RPMI8226 (cell line): Measurements from ENCODE around the gene ZRANB1.

Experiments
- DNase-seq: peaks from one replicate; pipeline ENCODE4 v3.0.0-alpha.2; 2015

The ZRANB1 gene

DNA sequence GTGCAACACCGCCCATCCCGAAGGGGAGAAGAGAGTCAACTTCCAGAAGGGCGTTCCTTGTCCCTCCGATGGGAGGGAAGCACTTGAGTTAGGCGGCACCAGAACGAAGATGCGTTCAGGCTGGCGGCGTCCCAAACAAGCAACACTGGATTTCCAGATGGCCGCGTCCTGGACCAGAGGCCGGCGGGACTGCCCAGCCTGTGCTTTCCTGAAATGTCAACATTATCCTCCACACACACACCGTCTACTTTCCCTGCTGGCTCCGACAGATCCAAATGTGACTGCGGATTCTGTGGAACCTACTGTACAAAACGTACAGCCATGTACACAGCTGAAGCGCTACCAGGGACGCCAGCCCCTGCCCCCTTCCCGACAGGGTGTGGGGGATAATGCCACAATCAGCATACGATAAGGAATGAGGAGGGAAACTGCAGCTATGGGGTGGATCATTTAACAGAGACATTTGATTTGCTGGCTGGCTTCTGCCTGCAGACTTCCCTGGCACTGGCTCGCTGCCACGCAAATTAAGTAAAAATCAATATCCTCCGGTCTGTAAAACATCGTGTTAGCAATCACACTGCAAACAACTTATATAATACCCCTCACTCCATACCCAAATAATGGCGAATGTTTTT lies 82.1 kb downstream of the ZRANB1 start:
- DNase-seq = no peak

DNA sequence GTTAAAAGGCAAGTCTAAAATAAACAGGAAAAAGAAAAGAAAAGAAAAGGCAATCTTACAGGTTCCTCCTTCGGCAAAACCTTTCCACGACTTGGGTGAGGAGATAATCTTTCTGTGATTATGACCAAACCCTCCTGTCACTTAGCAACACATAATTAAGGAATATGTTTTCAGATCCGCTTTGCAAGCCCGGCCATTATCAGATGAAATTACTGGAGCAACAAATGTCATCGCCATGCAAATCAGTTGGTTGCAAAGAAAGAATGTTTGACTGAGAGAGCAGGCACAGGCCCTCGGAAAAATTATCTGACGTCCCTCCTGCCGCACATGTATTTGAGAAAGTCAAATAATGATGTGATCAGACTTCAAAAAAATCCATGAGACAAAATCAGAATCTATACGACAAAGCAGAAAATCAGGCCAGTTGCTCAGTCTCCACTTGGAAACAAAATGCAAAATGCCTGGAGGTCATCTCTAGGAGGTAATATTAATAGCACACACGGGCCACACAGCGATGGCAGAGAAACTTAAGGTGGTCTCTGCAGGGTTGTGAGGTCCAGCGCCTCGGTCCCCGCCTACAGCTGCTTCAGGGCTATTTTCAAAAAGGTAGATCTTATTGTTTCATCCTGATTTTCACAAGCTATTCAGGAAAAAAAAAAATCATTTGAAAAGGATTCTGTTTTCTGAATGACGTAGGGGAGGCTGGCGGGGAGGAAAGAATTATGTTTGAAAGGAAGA lies 82.7 kb downstream of the ZRANB1 start:
- no peak for DNase-seq

DNA sequence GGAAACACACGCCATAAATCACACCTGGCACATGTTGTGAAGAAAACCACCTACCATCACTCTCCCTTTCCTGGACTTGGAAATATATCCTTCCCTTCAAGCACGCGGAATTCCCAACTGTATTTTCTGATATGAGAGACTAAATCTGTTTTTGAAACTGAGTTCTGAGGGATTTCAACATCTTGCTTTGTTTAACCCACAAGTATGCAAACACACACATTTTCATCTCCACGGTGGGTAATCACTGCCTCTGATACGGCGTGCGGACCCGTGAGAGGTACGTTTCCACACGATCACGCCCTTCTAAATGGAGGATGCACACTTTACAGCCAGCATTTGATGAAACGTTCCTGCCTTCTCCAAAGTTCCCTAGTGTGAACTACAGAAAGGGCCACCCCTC lies 83.4 kb downstream of the ZRANB1 start:
- DNase-seq = no peak

DNA sequence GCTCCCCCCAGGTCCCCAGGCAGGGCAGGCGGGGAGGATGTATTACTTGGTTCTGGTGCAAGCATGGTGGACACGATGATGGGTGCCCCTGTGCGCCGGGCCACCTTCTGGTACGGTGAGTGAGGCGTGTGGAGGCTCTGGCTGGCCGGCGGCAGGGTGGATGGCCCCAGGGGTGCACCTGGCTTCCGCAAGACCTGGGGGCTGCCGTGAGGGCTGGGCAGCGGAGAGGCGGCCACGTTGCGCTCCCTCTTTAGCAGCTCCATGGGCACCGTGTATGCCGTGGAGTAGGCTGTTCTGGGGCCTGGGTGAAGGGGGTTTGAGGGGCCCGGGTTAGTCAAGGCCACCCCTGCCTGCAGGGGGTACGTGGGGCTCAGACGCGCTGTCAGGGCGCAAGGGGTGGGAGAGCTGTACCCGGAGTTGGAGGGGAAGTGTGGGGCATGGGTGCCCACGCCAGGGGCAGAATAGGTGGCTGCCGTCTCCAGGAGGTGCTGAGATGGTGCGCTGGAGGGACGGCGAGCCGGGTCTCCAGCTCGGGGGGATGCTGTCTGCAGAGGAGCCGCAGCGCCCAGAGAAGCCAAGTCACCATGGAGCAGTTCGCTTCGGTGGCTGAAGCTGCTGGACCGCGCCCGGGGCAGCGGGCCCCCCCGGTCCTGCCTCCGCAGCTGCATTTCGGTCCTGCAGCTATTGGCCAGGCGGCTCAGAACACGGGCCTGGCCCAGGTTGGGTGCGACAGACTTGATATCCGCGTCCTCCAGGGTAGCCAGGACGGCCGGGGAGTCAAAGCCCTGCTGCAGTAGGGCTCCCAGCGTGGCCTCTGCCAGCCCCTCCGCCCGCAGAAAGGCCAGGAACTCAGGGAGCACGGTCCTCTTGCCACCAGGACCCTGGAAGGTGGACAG lies 84.4 kb downstream of the ZRANB1 start:
- DNase-seq = no peak

DNA sequence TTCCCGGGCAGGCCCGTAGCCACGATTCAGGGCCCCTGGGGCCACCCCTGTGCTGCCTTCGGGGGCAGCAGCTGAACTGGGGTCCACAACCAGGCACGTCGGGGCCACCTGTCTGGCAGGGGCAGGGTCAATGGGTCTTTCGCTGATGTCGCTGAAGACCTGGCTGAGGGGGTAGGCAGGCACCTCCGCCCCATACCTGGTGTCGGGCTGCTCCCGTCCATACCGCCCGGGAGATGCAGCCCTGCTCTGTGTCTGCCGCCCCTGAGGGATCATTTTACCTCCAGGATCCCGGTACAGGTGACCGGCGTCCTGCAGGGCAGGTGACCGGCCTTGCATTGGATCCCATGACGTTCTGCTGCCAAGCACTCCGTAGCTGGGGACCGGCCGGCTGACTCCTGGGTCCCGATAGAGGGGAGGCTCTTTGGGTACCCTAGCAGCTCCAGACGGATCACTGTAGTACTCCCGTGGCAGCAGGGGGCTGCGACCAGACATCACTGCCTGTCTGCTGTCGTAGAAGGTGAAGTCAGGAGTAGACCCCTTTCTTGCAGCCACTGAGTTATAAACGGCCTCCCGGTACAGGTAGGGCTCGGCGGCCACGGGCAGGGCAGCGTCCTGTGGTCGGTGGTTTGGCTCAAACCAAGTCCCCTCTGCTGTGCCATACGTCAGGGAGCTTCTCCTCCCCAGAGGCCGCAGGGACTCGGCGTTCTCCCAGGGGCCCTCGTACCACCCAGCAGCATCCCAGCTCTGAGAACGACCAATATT lies 85.2 kb downstream of the ZRANB1 start:
- DNase-seq = no peak

DNA sequence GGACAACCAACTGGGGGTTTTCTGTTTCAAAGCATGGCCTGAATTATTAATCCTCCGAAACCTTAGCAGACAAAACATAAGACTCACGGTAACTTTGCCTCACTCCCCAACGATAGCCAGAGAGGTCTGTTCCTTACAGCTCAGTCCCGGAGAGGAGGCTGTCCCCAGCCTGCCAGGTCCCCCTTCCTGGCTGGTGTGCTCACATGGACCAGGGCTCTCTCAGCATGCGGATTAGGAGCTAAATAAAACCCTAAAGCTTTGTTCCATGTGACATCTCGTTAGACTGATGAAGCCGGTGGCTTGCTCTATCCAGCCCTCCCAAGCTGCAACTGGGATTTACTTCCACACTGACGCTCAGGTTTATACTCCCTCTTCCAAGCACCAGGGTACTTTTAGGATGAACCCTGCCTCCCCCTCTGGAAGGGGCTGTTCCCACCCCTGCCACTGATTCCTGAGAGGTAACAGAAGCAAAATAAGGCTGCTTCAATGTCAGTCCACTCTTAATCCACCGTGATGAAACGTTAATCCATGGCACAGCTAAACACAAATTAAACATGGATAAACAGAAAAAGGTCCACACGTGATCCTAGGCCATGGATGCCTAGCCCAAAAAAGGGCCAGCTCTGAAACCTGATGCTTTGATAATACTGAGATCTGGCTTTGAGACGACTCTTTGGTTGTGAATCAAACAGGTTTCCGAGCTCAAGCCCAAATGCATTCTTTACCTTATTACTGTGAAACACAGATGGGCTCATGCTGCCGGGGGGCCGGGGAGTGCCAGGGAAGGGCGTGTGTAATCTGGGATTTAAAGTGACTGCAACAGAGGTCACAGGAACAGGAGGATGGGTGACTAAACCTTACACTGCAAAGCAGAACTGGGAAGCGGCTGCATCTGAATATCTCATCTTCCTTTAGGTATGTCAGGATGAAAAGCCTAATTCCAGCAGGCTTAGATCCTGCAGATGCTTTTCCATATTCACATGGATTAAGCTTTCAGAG lies 86.2 kb downstream of the ZRANB1 start:
- DNase-seq = no peak

DNA sequence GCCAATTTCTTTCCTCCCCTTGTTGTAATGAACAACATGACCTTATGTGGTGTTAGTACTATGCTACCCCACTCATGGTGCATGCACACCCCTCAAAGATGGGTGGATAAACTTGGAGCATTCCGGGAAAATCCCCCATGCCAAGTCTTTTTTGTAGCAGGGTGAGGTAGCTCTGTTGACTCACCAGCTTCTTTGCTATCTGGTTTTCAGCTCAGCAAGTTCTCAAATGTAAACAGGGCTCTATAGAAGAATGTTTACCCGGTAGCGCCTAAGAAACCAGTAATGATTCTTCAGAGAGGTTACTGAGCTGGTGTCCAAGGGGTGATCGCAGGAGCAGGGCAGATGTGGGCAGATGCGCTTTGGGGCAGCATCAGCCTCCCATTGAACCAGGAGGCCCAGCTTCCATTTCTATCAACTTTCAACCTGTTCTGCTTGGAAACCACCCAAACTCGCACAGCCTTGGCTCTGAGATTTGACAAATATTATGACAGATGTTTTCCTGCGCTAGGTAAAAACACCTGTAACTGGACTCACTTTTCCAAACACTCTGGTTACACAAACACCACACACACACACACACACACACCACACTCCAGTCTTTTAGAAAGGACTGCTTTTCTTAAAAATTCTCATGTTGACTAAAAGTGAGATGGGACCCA lies 87.8 kb downstream of the ZRANB1 start:
- DNase-seq = no peak

DNA sequence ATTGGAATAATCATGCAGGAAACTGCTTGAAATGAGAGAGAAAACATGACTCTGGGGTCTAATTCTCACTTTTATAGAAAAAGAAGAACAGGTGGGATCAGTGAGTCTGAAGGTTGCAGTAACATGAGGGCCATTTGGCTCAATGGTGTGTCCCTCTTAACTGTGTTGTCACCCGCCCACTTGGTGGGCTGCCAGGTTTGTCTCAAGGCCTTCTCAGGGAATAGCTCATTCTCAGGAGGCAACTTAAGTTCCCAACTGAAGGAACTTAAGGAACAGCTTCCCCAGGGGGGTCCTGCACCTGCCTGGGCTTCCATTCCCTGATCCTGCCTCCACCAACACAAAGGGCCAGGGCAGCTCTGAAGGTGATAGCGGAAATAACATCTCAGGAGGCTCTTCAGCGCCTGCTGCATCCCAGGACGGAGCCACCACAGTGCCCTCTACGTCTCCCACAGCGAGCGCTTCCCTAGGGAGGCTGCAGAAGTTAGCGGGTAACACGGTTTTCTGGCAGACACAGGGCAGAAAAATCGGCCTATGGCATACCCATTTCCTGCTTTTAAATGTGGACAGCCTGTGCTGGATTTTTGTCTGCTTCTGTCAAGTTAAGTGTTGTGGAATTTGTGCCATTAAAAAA lies 88.8 kb downstream of the ZRANB1 start:
- no peak for DNase-seq

DNA sequence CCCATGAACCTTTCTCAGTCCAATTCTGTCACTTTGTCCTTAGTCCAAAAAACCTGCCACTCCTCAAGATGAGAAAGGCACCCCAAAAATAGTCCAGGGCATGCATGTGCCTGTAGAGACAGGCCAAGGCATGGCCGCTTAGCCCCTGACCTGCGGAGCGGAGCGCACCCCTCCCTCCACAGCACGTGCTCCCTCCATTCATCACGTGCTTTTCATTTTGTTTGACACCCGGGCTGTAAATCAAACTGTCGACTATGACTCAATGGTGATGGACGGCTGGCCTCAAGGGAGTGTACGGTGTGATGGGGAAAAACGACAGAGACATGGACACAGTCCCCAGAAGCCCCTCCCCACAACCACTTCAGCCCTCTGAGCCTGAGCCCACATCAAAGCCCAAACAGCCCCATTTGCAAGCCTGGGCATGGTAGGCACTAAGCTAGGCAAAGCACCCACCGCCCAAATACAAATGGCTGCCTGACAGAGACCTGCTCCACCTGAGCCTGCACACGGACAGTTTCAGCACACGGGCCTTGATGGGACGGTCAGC lies 90.6 kb downstream of the ZRANB1 start:
- DNase-seq = no peak

DNA sequence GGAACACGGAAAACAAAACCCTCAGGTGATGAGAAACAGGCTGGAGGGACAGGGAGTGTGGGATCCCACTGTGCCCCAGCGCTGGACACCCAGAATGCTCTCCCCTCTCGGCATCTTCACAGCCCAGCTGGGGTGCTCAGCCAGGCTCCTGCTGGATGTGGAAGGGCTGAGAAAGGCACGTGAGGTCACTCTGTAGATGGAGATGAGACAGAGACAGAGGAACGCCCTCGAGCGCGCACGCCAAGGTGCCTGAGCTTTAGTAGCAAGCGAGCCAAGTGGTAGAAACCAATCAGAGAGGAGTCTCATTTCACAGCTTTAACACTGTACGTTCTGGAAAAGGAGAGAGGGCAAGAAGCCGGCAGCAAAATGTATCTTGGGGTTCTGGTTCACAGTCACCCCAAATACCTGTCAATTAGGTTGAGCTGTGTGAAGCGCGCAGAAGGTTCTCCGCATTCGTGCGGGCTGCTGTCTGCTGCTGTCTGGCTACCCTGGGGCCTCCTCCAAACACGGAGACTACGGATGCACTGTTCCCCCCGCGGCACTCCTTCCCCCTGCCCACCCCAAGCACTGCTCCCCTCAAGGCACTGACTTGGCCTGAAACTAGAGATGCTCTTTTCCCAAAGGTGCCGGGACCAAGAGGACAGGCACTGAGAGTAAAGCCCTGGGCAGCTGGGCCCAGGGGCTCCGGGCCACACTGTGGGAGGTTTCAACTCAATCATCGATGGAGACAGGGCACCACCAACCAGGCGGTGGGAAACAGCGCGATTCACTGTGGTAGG lies 91.4 kb downstream of the ZRANB1 start:
- no peak for DNase-seq

DNA sequence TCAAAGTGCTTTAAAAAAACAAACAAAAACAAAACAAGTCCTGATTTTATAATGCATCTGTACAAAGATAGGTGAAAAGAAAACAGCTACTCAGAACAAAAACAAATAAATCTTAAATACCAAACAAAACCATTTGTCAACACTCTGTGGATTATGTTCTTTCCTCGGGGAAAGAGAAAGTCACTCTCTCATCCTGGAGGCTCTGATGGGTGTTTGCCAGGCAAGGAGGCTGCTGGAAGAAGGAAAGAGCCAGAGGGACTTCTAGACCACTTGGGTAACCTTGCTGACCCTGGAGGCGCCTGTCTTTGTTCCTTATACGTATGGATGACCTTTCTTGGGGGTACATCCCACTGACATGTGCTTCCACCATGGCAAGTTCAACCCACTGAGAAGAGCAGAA lies 92.8 kb downstream of the ZRANB1 start:
- DNase-seq = no peak

DNA sequence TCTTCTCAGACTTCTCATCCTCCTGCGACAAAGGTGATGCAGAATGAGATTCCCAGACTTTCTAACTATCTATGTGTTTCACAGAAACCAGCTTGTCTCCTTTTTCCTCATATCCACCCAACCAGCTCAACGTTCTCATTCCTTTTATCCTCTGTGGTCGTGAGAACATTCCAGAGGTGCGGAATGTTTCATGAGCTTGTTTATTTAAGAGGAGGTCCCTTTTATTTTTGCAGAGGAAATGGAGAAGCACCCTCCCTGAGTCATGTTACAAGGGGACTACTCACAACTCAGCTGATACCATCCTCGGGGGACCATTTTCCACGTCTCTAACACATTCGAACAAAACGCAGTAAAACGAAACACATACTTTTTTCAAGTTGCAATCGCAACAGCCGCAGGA lies 93.2 kb downstream of the ZRANB1 start:
- DNase-seq = no peak

DNA sequence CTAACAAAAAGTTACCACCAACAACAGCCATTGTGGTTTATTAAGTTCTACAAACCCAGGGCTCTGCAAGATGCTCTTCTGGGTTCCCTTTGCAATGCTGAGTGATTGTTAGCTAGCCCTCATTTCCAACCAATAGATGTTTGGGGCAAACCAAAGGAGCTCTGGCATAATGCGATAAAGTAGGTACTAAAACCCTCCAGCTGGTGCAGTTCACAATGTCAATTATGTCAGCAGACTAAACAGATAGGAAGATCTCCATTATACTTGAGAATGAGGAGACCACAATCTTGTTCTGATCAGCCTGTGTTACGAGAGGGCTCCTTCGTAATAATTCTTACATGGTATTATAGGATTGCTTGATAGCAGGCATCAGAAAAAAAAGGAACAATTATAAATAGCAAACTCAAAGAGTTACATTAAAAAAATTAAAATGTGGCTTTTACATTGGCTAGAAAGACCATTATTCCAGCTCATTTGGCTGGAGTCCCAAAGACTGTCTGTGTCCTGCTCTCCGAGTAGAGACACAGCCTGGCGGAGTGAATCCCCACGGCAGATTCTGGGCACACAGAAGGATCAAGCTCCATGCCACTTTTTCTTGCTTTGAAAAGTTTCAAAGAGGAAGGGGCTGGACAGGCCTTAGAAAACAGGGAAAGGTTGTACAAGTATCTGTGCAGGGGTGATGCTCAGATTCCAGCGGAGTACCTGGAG lies 93.8 kb downstream of the ZRANB1 start:
- no peak for DNase-seq

DNA sequence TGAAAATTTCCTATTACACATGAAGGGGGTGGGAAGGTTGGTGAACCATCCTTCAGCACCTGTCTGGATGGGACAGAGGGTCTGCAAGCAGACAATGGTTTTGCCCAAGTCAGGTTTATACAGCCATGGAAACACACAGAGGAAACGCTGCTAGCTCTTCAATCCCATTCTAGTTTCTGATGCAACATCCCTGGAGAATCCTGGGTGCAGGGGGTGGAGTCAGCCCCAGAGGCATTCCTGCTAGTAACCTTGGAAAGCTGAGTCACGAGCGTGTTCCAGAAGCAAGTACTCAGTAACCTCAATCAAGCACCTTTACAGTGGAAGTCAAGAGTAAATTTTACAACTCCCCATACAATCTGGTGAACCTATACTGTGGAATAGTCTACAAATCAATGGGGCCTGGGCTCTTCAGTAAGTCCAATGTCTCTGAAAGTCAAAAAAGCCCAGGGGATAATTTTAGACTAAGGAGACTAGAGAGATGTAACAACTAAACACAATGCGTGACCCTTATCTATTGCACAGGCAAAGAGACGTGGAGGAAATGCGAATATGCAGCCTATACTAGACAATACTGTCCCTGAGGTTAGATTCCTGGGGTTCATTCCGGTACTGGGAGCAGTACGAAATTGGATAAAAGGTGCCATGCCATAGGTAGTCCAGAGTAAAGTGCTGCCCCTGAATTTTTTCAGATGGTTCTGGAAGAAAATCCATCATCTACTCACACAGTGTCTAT lies 95.4 kb downstream of the ZRANB1 start:
- no peak for DNase-seq
